NCI-H345 treated with DMSO at 0.1 percent for 48 hours (cell line): ENCODE measurements around the gene SSTR1.

ENCODE experiments used
- DNase-seq: peaks from one replicate; lab custom pipeline; 2025; ENCODE audit not compliant: unreplicated experiment; lab: John Stamatoyannopoulos, UW

SSTR1 gene

GRCh38 chr14:38202444-38203191, 5.1 kb upstream of the SSTR1 start:
- DNase-seq = no peak

GRCh38 chr14:38203929-38204718, 3.6 kb upstream of the SSTR1 start:
- DNase-seq = no peak

DNA sequence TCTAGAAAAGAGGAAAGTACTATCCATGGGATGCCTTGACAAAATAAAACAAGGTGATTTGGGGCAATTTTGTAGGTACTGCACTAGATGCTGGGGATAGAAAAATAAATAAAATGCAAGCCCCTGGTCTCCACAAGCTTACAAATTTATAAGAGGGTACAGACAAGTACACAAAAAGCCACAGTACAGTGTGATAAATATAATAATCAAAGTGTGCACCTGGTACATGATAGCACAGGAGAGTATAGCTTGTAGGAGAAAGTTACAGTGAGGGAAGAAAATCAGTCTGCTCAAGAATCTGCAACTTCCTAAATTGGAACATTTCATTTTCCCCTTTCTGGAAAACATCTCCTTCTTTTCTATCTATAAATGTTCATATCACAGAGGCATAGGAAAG, 3.0 kb upstream of the SSTR1 start:
- DNase-seq = no peak

- no peak for DNase-seq
Measured at GRCh38 chr14:38205119-38205813, 2.4 kb upstream of the SSTR1 start.

GRCh38 chr14:38205949-38206665, 1.6 kb upstream of the SSTR1 start:
- no peak for DNase-seq

DNA sequence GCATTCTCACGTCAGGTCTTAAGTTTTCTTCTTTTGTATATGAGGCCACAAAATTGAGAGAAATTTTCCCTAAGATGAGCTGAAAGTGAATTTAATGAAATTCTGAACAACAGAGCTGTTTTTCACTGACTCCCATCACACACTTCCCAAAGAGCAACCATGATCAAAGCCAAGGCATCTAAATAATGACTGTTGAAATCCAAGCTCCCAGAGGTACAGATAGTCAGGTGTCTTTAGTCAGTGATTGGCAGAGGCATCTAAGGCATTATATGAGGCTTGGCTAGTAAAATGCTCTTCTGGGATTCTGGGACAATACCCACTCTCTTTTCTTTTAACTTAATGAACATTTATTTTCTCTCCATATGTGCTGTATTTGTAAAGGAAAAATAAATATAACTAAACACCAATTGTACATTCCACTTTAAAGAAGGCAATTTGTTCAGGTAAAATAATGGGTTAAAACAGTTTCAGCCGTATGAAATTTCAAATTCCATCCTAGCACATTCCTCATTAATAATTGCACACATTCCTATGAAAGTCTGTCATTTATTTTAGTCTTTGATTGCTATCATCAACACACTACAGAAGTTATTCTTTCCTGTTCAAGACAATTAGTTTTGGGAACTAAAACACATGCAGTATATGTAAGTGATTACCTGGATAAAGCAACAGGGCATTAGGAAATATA, 871 bp upstream of the SSTR1 start:
- DNase-seq = no peak

DNA sequence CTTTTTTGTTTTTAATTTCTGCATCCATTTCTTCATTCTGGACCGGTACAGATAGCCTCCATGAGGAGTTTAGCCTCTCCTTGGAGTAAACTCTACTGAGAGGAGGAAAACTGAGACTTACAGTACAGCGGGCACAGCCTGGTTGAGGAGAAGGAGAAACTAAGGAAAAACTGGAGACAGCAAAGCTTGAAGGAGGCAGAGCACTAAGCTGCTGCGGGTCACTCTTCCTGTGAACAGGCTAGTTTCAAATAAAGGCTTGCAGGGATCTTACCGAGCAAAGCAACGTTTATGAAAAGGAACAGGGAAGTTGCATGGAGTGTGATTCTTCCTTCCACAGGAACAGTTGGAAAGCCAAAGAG, 348 bp upstream of the SSTR1 start:
- DNase-seq = no peak

DNA sequence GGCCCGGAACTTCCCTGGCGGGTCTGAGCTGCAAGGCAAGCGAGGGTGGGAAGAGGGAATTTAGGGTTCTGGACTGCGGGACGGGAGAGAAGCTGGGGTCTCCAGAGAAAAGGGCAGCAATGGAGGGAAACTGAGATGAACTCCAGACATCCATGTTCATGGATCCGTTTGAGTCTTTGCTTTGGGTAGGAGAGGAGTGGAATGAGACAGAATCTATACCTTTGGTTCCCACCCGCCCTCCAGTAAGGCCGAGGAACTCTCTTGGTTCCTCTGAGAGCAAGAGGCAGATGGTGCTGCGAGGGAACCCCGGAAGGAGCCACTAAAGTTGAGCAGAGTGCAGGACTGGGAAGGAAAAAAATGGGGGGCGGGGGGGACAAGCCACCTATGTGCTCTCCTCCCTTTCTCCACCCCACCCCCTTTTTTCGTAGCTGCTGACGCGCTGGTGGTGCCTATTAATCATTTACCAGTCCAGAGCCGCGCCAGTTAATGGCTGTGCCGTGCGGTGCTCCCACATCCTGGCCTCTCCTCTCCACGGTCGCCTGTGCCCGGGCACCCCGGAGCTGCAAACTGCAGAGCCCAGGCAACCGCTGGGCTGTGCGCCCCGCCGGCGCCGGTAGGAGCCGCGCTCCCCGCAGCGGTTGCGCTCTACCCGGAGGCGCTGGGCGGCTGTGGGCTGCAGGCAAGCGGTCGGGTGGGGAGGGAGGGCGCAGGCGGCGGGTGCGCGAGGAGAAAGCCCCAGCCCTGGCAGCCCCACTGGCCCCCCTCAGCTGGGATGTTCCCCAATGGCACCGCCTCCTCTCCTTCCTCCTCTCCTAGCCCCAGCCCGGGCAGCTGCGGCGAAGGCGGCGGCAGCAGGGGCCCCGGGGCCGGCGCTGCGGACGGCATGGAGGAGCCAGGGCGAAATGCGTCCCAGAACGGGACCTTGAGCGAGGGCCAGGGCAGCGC, 1.2 kb downstream of the SSTR1 start:
- peak; percentile 32 for DNase-seq

GRCh38 chr14:38209572-38210557, 2.2 kb downstream of the SSTR1 start:
- DNase-seq = no peak

DNA sequence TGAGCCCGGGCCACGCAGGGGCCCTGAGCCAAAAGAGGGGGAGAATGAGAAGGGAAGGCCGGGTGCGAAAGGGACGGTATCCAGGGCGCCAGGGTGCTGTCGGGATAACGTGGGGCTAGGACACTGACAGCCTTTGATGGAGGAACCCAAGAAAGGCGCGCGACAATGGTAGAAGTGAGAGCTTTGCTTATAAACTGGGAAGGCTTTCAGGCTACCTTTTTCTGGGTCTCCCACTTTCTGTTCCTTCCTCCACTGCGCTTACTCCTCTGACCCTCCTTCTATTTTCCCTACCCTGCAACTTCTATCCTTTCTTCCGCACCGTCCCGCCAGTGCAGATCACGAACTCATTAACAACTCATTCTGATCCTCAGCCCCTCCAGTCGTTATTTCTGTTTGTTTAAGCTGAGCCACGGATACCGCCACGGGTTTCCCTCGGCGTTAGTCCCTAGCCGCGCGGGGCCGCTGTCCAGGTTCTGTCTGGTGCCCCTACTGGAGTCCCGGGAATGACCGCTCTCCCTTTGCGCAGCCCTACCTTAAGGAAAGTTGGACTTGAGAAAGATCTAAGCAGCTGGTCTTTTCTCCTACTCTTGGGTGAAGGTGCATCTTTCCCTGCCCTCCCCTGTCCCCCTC, 3.0 kb downstream of the SSTR1 start:
- DNase-seq = no peak

DNA sequence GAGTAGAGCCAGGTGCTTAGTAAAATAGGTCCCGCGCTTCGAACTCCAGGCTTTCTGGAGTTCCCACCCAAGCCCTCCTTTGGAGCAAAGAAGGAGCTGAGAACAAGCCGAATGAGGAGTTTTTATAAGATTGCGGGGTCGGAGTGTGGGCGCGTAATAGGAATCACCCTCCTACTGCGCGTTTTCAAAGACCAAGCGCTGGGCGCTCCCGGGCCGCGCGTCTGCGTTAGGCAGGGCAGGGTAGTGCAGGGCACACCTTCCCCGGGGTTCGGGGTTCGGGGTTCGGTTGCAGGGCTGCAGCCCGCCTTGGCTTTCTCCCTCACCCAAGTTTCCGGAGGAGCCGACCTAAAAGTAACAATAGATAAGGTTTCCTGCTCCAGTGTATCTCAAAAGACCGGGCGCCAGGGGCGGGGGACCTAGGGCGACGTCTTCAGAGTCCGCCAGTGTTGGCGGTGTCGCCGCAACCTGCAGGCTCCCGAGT, 3.6 kb downstream of the SSTR1 start:
- no peak for DNase-seq

DNA sequence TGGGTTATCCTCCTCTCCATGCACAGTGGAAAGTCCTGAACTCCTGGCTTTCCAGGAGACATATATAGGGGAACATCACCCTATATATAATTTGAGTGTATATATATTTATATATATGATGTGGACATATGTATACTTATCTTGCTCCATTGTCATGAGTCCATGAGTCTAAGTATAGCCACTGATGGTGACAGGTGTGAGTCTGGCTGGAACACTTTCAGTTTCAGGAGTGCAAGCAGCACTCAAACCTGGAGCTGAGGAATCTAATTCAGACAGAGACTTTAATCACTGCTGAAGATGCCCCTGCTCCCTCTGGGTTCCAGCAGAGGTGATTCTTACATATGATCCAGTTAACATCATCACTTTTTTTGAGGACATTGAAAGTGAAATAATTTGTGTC, 4.4 kb downstream of the SSTR1 start:
- DNase-seq = no peak

- DNase-seq = no peak
Measured at GRCh38 chr14:38213001-38213400, 5.3 kb downstream of the SSTR1 start.

DNA sequence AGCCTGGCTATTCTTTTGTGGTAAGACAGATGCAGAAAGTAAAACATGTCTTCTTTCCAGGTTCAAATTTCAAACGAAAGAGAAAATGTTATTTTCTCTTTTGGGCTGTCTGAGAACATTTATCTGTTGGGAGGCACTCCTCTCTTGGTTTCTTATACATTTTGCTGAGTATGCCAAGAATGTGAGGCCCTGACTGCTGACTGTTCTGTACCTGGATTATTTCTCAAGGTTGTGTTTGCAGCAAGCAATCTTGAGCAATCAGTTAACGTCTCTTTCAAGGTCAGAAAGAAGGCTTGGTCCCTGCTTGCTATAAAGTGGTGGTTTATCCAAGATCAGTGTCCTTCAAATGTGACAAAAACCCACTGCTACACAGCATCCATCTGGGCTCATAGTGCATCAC, 9.8 kb downstream of the SSTR1 start:
- DNase-seq = no peak

- DNase-seq = no peak
Measured at GRCh38 chr14:38221077-38221476, 13.4 kb downstream of the SSTR1 start.

DNA sequence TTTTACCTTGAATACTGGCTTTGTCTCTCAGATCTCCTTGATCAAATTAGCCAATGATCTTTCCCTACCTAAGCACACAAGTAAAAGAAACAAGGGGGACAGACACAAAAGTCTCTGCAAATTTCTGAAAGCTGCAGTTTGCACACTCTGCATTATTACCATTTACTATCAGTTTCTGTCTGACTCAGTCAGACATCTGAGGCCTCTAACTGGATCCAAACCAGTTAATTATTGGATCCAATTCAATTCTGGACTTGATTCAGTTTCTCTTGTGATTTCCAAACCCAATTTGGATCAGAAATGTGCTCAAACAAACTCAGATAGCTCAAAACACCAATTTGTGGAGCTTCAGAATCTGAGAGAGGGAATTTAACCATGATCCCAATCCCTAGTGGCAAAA, 16.6 kb downstream of the SSTR1 start:
- no peak for DNase-seq

- no peak for DNase-seq
Measured at GRCh38 chr14:38225946-38226345, 18.2 kb downstream of the SSTR1 start.

GRCh38 chr14:38226366-38226765, 18.7 kb downstream of the SSTR1 start:
- no peak for DNase-seq
